NCI-H82 treated with DMSO at 0.1 percent for 48 hours (cell line): ENCODE measurements around the gene EAF1.
"Not testable (repeated sequence)": the region's sequence is repeated elsewhere in the genome, so short reads cannot be mapped to it uniquely, and the experiment has no call there.

Source experiments
- DNase-seq: peaks from one replicate; lab custom pipeline; 2025; ENCODE audit not compliant: unreplicated experiment; lab: John Stamatoyannopoulos, UW

EAF1 gene

GRCh38 chr3:15477951-15478639 is 50.7 kb downstream of the EAF1 start:
- no peak for DNase-seq

DNA sequence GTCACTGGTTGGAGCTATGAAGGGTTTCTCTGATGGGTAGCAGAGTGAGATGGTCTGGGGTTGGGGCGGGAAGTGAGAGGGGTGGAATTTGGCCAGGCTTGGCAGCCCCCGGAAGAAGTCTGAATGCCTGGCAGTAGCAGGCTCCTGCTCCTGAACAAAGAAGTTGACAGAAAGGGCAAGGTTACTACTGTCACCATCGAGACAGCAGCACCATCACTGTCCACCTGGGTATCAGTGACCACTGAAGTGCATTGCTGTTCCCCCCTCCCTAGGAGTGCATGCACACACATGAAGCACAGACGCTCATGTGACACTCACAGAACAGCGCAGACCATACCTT is 51.2 kb downstream of the EAF1 start:
- no peak for DNase-seq

DNA sequence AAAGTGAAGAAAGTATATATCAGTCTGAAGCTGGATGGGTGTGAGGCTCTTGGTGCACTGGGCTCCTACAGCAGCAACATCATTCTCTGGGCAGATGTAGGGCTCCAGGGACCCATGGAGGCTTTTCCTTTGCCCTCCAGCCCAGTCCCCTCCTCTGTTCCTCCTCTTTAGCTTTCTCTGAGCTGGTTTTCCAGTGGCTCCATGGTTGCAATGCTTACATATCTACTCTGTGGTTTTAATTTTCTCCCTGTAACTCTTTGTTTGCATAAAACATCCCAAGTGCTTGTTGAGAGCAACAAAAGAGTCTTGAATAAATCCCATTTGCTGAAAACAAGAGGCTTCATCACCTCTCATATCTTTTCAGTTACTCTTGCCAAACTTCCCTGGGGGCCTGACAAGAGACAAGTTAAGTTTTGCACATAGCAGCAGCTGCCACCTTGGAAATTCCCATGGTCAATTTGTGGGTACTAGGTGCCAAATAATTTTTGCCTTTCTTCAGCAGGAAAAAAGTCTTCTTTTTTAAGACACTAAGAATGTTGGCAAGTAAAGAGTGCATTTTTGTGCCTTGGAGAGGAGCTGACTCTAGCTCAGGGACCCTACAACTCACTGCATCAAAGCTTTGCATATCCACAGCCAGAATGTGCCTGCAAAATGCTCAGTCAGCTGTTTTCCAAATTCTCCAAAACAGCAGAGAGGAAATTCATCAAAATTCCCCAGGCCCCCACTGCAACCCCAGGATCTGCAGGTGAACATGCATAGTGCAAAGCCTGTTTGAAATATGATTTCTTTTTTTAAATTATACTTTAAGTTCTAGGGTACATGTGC is 52.2 kb downstream of the EAF1 start:
- no peak for DNase-seq

DNA sequence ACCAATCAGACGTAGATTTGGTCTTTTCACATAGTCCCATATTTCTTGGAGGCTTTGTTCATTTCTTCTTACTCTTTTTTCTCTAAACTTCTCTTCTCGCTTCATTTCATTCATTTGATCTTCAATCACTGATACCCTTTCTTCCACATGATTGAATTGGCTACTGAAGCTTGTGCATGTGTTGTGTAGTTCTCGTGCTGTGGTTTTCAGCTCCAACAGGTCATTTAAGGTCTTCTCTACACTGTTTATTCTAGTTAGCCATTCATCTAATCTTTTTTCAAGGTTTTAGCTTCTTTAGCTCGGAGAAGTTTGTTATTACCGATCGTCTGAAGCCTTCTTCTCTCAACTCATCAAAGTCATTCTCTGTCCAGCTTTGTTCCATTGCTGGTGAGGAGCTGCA is 57.2 kb downstream of the EAF1 start:
- not testable (repeated sequence) for DNase-seq

- no peak for DNase-seq
Observed at GRCh38 chr3:15486020-15486419, 58.6 kb downstream of the EAF1 start.

- DNase-seq: no peak
Observed at GRCh38 chr3:15486979-15487378, 59.6 kb downstream of the EAF1 start.

DNA sequence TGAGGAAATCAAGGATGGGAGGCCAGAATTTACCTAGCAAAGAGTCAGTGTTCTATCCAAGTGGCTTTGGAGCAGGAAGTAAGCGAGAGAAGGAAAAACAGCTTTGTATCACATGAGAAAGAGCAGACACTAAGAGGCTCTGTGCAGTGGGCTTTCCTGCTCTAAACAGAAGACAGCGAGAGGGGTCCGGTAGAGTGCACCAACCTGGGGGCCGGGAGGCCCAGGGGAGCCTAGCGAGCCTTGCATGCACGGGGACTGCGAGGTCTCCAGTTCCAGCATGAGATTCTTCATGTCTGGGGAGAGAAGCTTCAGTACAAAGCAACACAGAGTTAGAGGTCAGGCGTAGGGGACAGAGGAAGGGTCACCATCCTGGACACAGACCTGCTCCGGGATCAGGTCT is 60.6 kb downstream of the EAF1 start:
- no peak for DNase-seq

- no peak for DNase-seq
Observed at GRCh38 chr3:15490158-15490557, 62.8 kb downstream of the EAF1 start.

DNA sequence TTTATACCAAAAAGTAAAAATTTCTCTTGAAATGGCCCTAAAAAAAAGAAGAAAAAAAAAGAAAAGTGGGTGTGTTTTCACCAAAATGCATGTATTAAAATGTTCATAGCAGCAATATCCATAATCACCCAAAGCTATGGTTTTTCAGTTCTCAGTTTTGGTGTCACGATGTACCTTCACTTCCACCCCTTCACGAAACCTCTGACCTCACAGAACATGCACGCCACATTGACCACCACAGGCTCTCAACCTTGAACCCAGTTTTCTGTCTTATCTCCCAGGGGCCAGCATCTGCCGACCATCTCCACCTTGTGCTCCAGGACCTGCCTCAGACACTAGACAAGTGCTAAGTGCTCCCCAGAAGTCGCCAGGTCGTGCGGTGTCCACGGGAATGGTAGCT is 63.7 kb downstream of the EAF1 start:
- DNase-seq: no peak
